RCC 7860 (cell line): ENCODE data around the gene BCL2L1.

Experiments used
- DNase-seq: peaks from one replicate; pipeline ENCODE4 v3.0.0-alpha.2; 2015; ENCODE audit warnings: low spot score
- FAIRE-seq: peaks from 2 replicates; lab custom pipeline; 2012; peaks lifted over from hg19 to GRCh38; lab: Jason Lieb, UNC

BCL2L1 gene

GRCh38 chr20:31617432-31618104, 105.1 kb downstream of the BCL2L1 start:
- FAIRE-seq (no peak), DNase-seq (no peak)

DNA sequence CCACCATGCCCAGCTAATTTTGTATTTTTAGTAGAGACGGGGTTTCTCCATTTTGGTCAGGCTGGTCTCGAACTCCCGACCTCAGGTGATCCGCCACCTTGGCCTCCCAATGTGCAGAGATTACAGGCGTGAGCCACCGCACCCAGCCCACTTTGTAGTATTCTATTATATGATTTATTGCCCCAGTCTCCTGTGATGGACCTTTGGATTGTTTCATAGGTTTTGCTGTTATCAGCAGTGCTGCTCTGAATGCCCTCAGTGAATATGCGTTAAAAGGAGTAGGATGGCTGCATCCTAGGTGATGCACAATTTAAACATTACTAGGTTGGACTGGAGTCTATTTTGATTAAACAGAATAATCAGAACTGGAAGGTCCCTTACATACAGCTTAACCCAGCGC, 107.3 kb downstream of the BCL2L1 start:
- DNase-seq (no peak), FAIRE-seq (no peak)
